MCF 10A (cell line): Measurements from ENCODE around the gene LMX1B. TPM values are rescaled to one million over a fixed set of nuclear protein-coding genes. Genes with fewer than 3 reads are reported as not detected.

Source experiments
- BruUV-seq: library from RNA; stranded (reverse); fragments of 400-500 nt; replicated peaks from 2 replicates; lab custom pipeline; 2021; lab: Mats Ljungman, UMichigan
- CTCF ChIA-PET: fragments of 300-600 bp; sonication (Branson Sonifier 250); formaldehyde crosslinking; extraction: SDS; loops from one replicate; lab custom pipeline; 2021; ENCODE audit warnings: antibody characterized with exemption, inconsistent platforms; lab: Yijun Ruan, JAX
- POLR2A ChIA-PET: fragments of 300-600, 350-650 bp; sonication (Branson Sonifier 250); formaldehyde crosslinking; extraction: SDS; loops from one replicate; lab custom pipeline; 2020; ENCODE audit warnings: antibody characterized with exemption, inconsistent platforms; lab: Yijun Ruan, JAX
- DNase-seq: peaks from one replicate; pipeline ENCODE4 v3.0.0-alpha.2; 2018; ENCODE audit not compliant: unreplicated experiment
- H3K27ac Mint-ChIP-seq: one replicate; pipeline ENCODE4 v1.8.0; 2022; ENCODE audit warnings: mild to moderate bottlenecking, low read depth, mixed read lengths; ENCODE audit not compliant: unreplicated experiment
- H3K27me3 Mint-ChIP-seq: one replicate; pipeline ENCODE4 v1.8.0; 2022; ENCODE audit warnings: mixed read lengths; ENCODE audit not compliant: insufficient read depth, unreplicated experiment
- H3K36me3 Mint-ChIP-seq: one replicate; pipeline ENCODE4 v1.8.0; 2022; ENCODE audit warnings: mild to moderate bottlenecking, moderate library complexity, mixed read lengths; ENCODE audit not compliant: insufficient read depth, unreplicated experiment
- H3K4me1 Mint-ChIP-seq: one replicate; pipeline ENCODE4 v1.8.0; 2022; ENCODE audit warnings: mixed read lengths; ENCODE audit not compliant: insufficient read depth, unreplicated experiment
- H3K4me3 Mint-ChIP-seq: one replicate; pipeline ENCODE4 v1.8.0; 2022; ENCODE audit warnings: mild to moderate bottlenecking, moderate library complexity, mixed read lengths; ENCODE audit not compliant: unreplicated experiment
- H3K9me3 Mint-ChIP-seq: one replicate; pipeline ENCODE4 v1.8.0; 2022; ENCODE audit warnings: mixed read lengths; ENCODE audit not compliant: unreplicated experiment
- CTCF ChIP-seq: fragments of 200-600 bp; IDR thresholded peaks from one replicate; pipeline ENCODE4 v1.8.0; 2022; ENCODE audit warnings: antibody characterized with exemption, mild to moderate bottlenecking; ENCODE audit not compliant: unreplicated experiment
- intact Hi-C: fragments of 100-400 bp; cut with micrococcal nuclease; formaldehyde crosslinking; loops from 2 replicates; pipeline ENCODE4 v1.14.1; 2022
- total RNA-seq: library from RNA; stranded (reverse); gene quantifications from 2 replicates; pipeline ENCODE4 v1.2.3, GENCODE V29; 2022

The LMX1B gene
- total RNA-seq, 1 experiment from 2014 or later: 3.4 TPM

- intact Hi-C loops: no loop called here
- no peak overlapping the region for H3K4me3 Mint-ChIP-seq
- no peak for TF ChIP-seq CTCF
- no TSS peak for BruUV-seq
- H3K4me1 Mint-ChIP-seq: peaks cover 17% of the 10 kb centered on the region
- no peak for DNase-seq
- H3K36me3 Mint-ChIP-seq: no peaks in the 10 kb centered on the region
- H3K27ac Mint-ChIP-seq: no peak overlapping the region
- no peaks in the 10 kb centered on the region for H3K27me3 Mint-ChIP-seq
- ChIA-PET CTCF (interaction anchor here (0.5 to 1.1 kb wide), 3 partner anchors 54 to 219 kb away, joined by 3 read pairs; no protein-coding TSS in a partner anchor), POLR2A (interaction anchor here (1.4 kb wide), 1 partner anchor 184 kb away, joined by 4 read pairs; no protein-coding TSS in a partner anchor)
- H3K9me3 Mint-ChIP-seq: no peaks in the 10 kb centered on the region
Measured at GRCh38 chr9:126607086-126607485, 6.6 kb upstream of the LMX1B start.

GRCh38 chr9:126607731-126608130, 6.0 kb upstream of the LMX1B start:
- Mint-ChIP-seq H3K4me1 (peaks cover 18% of the 10 kb centered on the region), H3K4me3 (no peak overlapping the region), H3K27ac (no peak overlapping the region), H3K36me3 (no peaks in the 10 kb centered on the region), H3K9me3 (no peaks in the 10 kb centered on the region), H3K27me3 (no peaks in the 10 kb centered on the region)
- BruUV-seq: no TSS peak
- TF ChIP-seq CTCF: no peak
- intact Hi-C loops: no loop called here
- DNase-seq: no peak
- POLR2A ChIA-PET: interaction anchor here (1.5 kb wide), 1 partner anchor 183 kb away, joined by 4 read pairs; no protein-coding TSS in a partner anchor
- CTCF ChIA-PET: interaction anchor here (0.5 to 2.0 kb wide), 3 partner anchors 174 to 556 kb away, joined by 3 to 5 read pairs (median 3); no protein-coding TSS in a partner anchor

GRCh38 chr9:126608551-126608950, 5.2 kb upstream of the LMX1B start:
- Mint-ChIP-seq H3K9me3 (no peaks in the 10 kb centered on the region), H3K27me3 (no peaks in the 10 kb centered on the region), H3K4me3 (no peak overlapping the region), H3K4me1 (peaks cover 18% of the 10 kb centered on the region), H3K36me3 (no peaks in the 10 kb centered on the region), H3K27ac (no peak overlapping the region)
- DNase-seq: no peak
- intact Hi-C loops: no loop called here
- CTCF ChIA-PET: interaction anchor here (0.6 to 2.0 kb wide), 7 partner anchors 52 to 1851 kb away, joined by 3 to 8 read pairs (median 3); no protein-coding TSS in a partner anchor
- POLR2A ChIA-PET: interaction anchor here (1.5 kb wide), 1 partner anchor 183 kb away, joined by 4 read pairs; no protein-coding TSS in a partner anchor
- TF ChIP-seq CTCF: no peak
- BruUV-seq: no TSS peak

GRCh38 chr9:126609191-126609590, 4.5 kb upstream of the LMX1B start:
- Mint-ChIP-seq H3K9me3 (no peaks in the 10 kb centered on the region), H3K4me3 (no peak overlapping the region), H3K27me3 (peaks cover 3% of the 10 kb centered on the region), H3K36me3 (no peaks in the 10 kb centered on the region), H3K27ac (no peak overlapping the region), H3K4me1 (peaks cover 18% of the 10 kb centered on the region)
- no peak for DNase-seq
- no TSS peak for BruUV-seq
- intact Hi-C loops: no loop called here
- ChIA-PET CTCF (interaction anchor here (0.6 to 2.0 kb wide), 7 partner anchors 31 to 1852 kb away, joined by 3 to 8 read pairs (median 3); no protein-coding TSS in a partner anchor), POLR2A (interaction anchor here (0.6 to 1.5 kb wide), 3 partner anchors 24 to 182 kb away, joined by 3 to 4 read pairs (median 3); no protein-coding TSS in a partner anchor)
- no peak for TF ChIP-seq CTCF
